ENCODE results near the gene HIGD2A.

Gene HIGD2A

DNA sequence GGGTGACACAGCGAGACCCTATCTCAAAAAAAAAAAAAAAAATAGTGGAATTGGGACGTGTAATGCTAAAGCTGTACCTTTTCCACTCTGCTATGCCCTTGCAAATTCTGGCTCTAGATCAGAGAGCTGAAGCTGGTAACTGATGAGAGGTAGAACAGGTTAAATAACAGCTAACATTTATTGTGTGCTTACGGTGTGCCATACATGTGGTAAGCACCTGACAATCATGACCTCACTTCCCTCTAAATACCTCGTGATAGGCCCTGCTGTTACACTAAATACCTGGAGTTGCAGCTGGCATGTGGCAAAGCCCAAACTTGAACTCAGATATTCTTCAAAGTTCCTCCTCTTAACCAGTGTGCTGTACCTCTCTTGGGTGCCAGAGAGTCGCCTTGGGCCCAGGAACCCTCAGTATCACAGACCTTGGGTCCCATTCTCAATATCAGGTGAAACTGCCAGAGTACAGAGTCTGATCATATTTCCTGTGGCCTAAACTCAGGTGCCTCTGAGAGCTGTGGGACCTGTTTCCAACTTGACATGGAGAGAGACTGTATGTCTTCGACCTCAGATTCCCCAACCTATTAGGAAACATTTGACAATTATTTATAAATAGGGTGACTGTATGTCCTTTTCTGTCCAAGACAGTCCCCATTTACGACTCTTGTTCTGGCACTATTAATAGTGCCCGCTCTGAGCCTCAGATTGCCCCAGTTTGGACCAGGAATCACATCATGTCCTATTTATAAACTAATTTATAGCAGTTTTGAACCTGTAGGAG, 18.4 kb upstream of the HIGD2A start:
- no peak for DNase-seq

DNA sequence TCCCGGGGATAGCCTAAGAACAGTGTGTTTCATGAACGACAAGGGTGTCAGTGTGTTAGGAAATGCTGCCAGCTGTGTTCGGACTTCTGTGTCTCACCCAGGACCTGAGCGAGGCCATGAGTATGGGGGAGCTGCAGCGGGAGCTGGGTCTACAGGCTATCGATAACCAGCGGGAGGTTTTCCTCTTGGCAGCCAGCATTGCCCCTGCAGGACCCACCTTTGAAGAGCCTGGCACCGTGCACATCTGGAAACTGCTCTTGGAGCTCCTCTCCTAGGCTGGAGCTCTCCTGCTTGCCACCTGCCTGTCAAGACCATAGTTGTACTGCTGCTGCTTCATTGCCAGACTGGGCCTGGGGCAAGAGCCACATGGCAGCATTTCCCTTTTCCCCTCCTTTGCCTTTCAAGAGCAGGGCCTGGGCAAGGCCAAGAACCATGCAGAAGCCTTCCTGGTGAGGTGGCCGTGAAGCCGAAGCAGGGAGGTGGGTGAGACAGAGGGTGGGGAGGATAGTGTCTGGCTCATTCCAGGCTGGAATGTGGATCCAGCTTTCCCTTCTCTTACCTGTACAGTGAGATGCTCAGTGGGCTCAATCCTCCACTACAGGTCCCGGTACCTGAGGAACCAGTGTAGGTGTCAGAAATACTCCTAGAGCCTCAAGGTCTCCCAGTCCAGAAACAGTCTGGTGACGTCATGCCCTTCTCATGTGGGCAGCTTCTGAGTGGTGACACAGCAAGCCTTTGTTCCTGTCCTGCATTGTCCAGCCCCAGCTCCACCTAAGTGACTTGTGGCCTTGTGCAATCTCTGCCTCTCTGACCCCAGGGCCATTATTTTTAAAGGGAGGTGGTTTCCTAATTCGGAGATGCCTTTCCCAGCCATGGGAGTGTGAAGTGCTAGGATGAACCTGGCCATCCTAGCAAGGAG, 16.7 kb upstream of the HIGD2A start:
- no peak for DNase-seq

DNA sequence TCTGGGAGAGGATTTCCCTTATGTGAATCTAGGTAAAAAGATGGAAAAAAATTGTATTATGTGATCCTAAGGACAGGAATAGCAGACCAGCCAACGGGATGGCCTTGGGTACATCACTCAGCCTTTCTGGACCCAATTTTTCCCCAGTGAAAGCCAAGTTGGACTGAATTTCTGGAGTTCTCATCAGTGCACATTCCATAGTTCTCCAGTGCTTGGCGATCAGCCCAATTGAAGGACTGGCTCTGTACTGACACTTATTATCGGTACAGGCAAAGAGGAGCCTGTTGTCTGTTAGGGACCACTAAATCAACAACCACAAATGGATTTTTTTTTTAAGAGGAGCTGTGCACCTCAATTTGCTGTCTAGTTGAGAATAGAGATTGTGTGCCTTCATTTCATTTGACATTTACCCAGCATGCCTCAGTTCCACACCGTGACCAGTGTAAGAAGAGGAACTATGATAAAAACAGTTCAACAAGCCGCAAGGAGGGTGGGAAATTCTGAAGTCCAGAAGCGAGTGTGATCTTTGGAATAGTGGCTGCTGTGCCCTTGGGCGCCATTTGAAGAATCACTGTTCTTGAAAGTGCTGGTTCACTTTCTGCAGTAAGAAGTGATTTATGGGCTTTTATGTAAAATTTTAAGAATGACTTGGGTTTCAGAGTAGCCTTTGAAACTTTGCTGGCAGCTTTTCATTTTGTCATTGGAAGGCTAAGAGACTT, 15.3 kb upstream of the HIGD2A start:
- no peak for DNase-seq

DNA sequence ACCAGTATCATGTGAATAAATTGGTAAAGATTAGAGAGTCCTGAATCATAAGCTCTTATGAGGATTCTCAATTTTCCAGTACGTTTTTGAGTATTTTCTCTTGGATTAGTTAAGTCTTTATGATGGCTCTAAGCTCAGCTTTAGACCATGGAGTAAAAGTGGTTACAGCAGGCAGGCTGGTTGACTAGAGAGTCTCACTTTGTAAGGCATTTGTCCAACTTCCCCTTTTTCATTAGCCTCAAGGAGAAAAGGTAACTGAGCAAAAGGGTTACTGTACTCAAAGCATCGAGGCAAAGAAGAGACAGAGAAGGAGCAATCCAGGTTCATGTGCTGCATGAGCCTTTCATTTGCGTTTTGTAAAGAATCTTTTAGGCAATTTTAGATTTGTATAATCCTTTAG, 8.7 kb upstream of the HIGD2A start:
- no peak for DNase-seq

DNA sequence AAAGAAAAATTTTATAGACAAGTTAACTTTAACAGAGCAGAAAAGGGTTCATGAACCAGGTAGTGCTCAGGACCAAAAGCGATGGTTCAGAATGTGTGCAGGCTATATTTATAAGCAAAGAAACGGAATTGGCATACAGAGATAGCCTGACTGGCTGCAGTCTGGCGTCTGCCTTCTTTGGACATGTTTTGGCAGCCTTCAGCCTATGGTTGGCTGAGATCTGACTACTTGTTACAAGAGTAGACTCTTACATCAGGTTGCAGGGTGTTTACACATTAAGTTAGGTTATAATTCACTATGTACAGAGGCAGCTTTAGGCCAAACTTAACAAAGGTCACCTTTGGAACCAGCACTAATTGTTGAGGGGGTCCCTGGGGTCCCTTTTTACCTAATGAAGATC, 7.1 kb upstream of the HIGD2A start:
- DNase-seq: no peak

DNA sequence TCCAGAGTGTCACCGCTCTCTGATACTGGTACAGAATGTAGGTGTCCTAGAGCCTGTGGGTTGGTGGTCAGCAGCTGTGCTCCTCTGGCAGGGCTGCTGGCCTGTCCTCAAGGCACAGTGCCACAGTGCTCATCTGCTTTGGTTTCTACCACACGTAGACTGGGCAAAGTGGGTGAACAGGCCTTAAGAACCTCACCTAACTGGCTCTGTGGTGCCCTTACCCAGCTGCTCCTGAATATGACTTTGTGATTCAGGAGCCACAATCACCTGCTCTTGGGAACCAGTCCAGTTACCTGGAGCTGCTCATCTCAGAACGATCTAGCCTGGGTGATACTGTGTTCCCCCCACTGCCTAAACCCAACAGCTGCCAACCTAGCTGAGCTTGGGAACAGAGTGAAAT, 6.6 kb upstream of the HIGD2A start:
- DNase-seq: no peak

DNA sequence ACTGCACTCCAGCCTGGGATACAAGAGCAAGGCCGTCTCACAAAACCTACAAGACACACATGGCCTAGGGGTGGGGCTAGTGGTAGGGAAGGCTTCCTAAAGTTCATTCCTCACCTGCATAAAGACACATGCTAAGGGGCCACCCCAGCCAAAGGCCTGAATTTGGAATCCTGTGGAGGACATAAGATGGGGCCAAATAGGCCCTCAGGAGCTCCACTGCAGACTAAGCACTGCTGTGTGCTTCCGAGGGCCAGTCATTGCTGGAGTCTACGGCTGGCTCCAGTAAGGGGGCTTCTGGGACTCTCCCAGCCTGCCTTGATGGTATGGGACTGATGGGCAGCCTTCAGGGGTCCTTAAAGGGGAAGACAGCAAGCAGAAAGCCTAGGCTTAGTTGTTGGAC, 5.8 kb upstream of the HIGD2A start:
- DNase-seq: no peak

DNA sequence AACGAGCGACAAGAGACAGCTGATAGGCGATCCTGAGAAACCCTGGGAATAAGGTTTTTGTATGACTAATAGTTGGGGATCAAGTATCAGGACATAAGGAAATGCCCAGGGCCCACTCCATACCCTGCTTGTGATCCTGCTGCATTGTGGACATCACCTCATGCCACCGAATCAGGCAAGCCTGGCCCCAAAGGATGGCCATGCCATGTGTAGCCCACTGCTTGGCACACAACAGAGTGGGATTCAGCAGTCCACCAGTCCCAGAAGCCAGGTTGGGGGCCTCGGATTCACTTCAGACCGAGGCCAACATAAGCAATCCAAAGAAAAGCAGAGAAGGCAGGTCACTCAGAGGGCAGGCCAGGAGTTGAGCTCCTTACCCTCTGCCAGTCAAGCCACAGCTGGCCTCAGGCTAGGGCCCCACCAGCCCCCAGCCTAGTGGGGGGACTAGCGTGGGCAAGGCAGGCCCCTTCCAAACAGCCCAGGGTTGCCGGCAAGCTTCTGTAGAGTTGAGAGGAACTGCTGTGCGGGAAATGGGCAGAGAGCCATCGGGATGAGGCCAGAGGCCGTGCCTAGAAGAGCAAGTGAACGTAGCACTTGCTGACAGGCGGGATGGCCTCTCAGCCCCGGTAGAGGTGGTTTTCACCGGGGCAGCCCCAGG, 5.2 kb upstream of the HIGD2A start:
- no peak for DNase-seq

DNA sequence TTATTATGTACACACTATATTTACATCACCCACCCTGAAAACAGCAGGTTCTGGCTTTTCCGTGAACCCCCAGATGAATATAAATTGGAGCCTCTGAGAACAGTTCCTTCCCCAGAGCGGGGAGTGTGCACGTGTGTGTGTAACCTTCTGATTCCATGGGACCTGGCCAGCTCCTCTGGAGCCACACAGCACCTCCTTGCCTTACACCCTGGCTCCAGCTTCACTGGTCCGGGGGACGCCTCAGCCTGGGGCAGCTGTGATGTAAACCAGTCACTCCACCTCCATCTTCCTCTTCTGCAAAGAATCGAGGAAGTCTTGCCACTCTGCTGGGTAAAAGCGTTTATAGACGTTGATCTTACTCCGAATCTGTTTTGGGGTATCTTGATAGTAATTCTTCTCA, 4.6 kb upstream of the HIGD2A start:
- DNase-seq: no peak

DNA sequence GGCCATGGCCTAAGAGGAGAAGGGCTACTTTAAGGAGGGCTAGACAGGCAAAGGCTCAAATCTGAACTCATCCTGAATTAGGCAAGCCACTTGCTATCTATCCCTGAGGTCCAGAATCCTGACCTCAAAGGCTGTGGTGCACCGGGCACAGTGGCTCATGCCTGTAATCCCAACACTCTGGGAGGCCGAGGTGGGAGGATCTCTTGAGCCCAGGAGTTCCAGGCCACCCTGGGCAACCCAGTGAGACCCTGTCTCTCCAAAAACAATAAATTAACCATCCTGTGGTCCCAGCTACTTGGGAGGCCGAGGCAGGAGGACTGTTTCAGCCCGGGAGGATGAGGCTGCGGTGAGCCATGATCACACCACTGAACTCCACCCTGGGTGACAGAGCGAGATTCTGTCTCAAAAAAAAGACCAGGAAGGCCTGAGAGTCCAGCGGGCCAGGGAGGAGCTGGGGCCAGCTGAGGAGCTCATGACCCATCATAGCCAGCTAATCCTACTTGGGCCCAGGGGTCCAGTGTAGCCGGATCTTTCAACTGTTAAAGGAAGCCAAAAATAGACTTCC, 4.1 kb upstream of the HIGD2A start:
- no peak for DNase-seq

DNA sequence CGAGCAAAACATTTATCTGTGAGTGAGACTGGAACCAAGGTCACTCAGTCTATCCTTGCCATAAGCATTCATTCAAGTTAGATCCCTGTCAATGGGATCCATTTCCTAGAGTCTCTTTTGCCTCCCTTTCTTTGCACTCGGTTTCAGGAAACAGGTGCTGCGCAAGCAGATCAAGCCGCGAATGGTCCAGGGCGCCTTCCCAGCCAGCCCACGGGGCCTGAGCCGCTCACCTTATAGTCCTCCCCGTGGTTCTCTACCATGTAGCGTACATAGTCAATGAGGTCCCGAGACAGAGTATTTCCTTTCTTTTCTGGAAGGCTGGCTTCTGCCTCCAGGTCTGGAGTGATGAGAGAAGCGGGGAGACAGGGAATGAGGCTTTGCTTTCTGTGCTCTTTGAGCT, 3.6 kb upstream of the HIGD2A start:
- no peak for DNase-seq

DNA sequence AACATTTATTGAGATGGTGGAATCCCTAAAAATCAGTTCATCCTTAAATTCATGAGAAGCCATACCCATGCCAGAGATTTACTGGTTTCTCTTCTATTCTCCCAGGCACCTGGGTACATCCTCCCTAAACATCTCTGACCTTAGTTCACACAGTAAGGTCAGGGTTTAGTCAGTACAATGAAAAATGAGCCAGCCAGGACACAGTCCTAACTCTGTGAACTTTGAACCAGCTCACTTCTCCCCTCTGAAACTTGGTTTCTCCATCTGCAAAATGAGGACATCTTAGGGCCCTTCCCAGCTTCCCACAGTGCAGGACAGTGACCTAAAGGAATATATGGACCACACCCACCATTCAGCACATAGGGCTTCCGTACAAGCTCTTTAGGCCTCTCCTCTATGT, 2.1 kb upstream of the HIGD2A start:
- no peak for DNase-seq

DNA sequence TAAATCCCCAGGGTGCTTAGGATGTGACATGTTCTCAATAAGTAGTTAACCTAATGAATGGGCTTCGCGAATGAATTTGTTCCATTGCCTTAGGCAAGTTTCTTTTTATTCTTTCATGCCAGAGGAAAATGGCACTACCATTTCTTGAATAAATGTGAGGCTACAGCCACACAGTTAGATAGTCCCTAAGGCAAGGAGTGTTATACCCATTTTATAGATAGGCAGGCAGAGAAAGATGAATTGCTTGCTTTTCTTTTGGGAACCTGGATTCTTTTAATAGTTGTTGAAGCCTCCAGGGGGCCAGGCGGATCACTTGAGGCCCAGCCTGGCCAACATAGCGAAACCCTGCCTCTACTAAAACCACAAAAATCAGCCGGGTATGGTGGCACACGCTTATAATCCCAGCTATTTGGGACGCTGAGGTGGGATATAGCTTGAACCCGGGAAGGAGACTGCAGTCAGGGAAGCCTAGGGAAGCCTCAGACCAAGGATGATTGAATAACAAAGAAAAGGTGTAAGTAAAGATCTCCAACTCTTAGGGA, 1.1 kb upstream of the HIGD2A start:
- no peak for DNase-seq

DNA sequence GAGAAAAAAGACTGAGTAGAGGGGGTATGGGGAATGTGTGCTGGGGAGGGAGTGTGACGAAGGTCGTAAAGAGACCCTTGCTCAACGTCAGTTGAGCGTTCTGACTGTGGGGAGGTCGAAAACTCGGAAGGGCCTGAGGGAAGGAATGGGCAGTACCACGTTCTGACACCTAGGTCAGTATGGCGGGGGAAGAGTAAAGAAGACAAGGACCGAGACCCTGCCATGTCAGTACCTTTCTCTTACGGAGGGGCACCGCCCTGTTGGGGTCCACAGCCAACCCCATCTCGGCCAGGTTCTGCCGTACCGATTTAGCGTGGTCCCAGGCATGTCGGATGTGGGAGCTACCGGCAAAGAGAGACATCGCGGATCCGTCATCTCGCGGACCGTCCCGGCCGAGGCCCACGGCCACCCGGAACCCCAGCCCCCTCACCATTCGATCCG, 528 bp upstream of the HIGD2A start:
- no peak for DNase-seq

DNA sequence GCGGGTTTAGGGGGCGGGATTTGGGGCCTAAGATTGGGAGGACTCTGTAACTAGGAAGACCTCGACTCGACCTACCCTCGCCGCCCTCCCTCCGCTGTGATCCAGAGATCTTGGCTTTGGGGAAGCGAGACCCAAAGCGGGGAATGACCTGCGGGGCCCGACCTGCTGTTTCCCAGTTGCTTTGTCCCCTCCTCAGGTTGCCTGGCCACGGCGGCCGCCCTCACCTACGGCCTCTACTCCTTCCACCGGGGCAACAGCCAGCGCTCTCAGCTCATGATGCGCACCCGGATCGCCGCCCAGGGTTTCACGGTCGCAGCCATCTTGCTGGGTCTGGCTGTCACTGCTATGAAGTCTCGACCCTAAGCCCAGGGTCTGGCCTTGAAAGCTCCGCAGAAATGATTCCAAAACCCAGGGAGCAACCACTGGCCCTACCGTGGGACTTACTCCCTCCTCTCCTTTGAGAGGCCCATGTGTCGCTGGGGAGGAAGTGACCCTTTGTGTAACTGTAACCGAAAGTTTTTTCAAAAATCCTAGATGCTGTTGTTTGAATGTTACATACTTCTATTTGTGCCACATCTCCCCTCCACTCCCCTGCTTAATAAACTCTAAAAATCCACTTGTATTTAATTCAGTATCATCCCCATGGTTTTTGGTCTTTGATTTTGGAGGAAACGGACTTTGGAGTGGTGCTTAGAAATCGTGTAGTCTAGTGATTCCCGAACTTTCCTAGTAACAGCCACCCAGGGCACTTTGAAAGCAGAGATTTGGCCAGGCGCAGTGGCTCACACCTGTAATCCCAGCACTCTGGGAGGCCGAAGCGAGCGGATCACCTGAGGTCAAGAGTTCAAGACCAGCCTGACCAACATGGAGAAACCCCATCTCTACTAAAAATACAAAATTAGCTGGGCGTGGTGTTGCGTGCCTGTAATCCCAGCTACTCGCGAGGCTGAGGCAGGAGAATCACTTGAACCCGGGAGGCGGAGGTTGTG, 878 bp downstream of the HIGD2A start:
- DNase-seq: no peak

DNA sequence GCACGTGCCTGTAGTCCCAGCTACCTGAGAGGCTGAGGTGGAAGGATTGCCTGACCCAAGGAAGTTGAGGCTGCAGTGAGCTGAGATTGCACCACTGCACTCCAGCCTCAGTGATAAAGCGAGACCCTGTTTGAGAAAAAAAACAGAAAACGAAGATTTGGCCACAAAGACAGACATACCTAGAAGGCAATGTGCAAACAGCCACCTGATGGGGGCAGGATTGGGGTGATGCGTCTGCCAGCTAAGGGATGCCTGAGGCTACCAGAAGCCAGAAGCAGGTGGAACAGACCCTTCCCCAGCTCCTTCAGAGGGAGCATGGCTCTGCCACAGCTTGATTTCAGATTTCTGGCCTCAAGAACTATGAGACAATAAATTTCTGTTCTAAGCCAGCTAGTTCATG, 2.9 kb downstream of the HIGD2A start:
- no peak for DNase-seq

DNA sequence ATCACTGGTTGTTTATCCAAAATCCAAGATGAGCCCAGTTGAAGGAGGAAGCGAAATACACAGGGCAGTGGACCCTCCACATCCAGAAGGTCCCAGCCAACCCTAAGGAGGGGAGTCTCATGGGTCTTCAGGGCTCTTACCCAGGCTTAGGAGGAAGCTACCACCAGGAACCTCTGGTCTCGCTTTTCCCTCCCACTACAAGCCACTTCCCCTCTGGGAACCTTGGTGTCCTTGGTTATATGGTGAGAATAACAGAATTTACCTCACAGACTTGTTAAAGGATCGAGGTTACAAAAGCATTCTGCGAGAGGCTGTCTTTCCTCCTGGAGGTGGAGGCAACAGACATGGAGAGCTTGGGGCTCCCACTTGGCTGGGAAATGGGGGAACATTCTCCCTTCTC, 3.4 kb downstream of the HIGD2A start:
- no peak for DNase-seq

DNA sequence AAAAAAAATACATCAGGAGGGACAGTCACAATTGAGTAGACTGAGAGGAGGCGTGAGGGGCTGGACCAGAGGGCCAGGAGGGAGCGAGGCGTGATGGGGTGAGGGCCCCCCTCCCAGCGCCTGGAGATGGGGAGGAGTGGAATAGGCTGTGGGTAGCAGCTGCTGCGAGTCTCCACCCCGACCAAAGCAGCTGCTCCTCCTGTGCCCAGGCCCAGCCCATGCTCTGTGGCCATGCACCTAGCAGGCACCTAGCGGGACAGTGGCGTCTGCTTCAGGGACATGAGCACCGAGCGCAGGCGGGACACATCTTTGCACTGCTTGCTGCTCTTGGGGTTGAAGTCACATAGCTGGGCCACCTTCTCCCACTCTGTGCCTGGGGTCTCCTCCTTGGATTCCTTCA, 4.0 kb downstream of the HIGD2A start:
- no peak for DNase-seq

DNA sequence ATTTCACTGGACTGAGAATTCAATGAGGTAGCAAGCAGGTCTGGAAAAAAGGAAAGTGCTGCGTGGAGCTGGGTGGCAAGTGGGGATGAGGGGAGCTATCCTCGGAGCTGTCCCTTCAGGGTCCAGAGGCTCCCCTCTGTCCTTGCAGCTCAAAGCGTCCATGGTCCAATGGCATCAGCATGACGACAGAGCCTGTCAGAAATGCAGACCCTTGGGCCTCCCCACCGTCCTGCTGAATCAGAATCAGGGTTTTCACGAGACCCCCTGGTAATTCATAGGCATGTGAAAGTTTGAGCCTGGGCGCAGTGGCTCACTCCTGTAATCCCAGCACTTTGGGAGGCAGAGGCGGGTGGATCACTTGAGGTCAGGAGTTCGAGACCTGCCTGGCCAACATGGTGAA, 5.5 kb downstream of the HIGD2A start:
- no peak for DNase-seq

DNA sequence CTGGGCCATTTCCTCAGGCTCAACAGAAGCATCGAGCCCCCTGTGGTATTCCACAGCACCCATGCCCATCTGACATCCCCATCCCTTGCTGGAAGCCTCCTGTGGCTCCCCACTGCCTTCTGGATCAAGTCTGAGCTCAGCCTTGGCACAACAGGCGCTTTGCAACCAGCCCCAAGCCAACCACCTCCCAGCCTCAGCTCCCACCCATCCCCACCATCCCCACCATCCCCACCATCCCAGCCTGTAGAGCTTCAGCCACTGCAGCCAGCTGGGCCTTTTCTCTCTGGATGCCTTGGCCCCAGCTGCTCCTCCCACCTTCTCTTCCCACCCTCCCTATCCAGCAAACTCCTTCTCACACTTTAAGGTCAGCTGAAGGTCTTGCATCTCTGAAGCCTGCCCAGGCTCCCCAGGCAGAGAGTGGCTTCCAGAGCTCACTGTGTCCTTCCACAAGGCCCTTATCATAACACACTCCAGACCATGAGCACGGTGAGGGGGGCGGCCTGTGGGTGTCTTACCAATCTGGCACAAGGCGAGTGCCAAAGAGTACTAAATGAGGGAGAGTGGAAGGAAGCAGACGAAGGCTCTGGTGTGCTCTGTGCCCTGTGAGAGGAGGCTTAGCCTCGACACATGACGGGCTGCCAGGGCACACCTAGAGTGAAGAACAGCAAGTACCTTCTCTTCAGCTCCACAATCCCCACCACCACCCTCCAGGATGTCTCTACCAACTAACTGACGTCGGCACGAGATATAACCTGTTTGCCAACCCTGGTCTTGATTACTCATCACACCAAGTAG, 6.5 kb downstream of the HIGD2A start:
- no peak for DNase-seq

Data from CD4-positive, alpha-beta T cell treated with Interleukin-4 for 4 hours (primary cell).